Measurements from ENCODE around the gene ABLIM2.

ABLIM2 gene

DNA sequence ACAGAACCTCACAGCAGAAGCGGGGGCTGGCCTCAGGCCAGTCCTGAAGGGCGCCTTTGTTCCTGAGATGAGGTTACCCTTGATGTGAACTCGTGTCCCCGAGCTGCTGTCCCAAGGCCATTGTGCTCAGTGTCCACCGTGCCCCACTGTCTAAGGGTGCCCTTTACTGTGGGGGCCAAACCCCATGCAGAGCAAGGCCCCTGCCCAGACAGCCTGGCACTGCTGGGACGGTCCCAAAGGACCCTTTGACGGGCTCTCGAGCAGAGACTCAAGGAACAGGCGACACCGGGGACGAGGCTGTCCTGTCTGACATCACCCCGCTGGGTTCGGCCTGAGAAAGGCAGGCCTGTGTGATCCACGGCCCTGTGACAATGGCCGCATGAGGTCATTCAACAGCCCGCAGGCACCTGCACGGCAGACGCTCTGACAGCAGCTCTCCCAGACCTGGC lies 100.6 kb downstream of the ABLIM2 start:
- no peaks in the 10 kb centered on the region for H3K27me3 ChIP-seq (ENCODE audit: insufficient read depth, poor library complexity, severe bottlenecking)
- no peak overlapping the region for H3K4me3 ChIP-seq (replicated peaks; ENCODE audit: insufficient read depth, low read length)
- H3K27ac ChIP-seq (replicated peaks) = no peak overlapping the region
- DNase-seq (ENCODE audit: low read depth in 1 of 2, low spot score in 1 of 2) = no peak
- TF ChIP-seq, protein P1, sequence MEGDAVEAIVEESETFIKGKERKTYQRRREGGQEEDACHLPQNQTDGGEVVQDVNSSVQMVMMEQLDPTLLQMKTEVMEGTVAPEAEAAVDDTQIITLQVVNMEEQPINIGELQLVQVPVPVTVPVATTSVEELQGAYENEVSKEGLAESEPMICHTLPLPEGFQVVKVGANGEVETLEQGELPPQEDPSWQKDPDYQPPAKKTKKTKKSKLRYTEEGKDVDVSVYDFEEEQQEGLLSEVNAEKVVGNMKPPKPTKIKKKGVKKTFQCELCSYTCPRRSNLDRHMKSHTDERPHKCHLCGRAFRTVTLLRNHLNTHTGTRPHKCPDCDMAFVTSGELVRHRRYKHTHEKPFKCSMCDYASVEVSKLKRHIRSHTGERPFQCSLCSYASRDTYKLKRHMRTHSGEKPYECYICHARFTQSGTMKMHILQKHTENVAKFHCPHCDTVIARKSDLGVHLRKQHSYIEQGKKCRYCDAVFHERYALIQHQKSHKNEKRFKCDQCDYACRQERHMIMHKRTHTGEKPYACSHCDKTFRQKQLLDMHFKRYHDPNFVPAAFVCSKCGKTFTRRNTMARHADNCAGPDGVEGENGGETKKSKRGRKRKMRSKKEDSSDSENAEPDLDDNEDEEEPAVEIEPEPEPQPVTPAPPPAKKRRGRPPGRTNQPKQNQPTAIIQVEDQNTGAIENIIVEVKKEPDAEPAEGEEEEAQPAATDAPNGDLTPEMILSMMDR (IDR thresholded peaks at IDR 0.05; ENCODE audit: insufficient read depth, low read length) = no peak
- no peak for TF ChIP-seq SPI1 (IDR thresholded peaks at IDR 0.05; ENCODE audit: borderline replicate concordance, low read depth)
- TF ChIP-seq, protein P2, sequence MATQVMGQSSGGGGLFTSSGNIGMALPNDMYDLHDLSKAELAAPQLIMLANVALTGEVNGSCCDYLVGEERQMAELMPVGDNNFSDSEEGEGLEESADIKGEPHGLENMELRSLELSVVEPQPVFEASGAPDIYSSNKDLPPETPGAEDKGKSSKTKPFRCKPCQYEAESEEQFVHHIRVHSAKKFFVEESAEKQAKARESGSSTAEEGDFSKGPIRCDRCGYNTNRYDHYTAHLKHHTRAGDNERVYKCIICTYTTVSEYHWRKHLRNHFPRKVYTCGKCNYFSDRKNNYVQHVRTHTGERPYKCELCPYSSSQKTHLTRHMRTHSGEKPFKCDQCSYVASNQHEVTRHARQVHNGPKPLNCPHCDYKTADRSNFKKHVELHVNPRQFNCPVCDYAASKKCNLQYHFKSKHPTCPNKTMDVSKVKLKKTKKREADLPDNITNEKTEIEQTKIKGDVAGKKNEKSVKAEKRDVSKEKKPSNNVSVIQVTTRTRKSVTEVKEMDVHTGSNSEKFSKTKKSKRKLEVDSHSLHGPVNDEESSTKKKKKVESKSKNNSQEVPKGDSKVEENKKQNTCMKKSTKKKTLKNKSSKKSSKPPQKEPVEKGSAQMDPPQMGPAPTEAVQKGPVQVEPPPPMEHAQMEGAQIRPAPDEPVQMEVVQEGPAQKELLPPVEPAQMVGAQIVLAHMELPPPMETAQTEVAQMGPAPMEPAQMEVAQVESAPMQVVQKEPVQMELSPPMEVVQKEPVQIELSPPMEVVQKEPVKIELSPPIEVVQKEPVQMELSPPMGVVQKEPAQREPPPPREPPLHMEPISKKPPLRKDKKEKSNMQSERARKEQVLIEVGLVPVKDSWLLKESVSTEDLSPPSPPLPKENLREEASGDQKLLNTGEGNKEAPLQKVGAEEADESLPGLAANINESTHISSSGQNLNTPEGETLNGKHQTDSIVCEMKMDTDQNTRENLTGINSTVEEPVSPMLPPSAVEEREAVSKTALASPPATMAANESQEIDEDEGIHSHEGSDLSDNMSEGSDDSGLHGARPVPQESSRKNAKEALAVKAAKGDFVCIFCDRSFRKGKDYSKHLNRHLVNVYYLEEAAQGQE (IDR thresholded peaks at IDR 0.05; ENCODE audit: insufficient replicate concordance, low read depth) = no peak
- TF ChIP-seq GABPA (IDR thresholded peaks at IDR 0.05; ENCODE audit: low read depth) = no peak
- TF ChIP-seq POLR2AphosphoS5 (IDR thresholded peaks at IDR 0.05; ENCODE audit: low read depth) = no peak

DNA sequence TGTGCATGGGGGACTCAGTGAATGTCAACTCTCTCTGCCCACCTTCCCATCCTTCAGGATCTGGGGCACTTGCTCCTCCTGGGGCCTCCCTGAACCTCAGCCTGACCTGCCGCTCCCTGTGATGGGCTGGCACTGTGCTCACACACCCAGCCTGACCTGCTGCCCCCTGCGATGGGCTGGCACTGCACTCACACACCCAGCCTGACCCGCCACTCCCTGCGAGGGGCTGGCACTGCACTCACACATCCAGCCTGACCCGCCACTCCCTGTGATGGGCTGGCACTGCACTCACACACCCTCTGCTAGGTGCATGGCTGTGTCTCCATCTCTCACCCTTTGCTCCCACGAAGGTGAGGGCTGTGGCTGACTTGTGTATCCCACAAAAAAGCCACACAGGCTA lies 103.4 kb downstream of the ABLIM2 start:
- DNase-seq (ENCODE audit: low read depth in 1 of 2, low spot score in 1 of 2) = no peak
- peaks cover 7% of the 10 kb centered on the region for H3K27me3 ChIP-seq (ENCODE audit: insufficient read depth, poor library complexity, severe bottlenecking)
- TF ChIP-seq GABPA (IDR thresholded peaks at IDR 0.05; ENCODE audit: low read depth) (no peak), SPI1 (IDR thresholded peaks at IDR 0.05; ENCODE audit: borderline replicate concordance, low read depth) (no peak), POLR2AphosphoS5 (IDR thresholded peaks at IDR 0.05; ENCODE audit: low read depth) (no peak)
- TF ChIP-seq, protein P1 (IDR thresholded peaks at IDR 0.05; ENCODE audit: insufficient read depth, low read length) = no peak
- TF ChIP-seq, protein P2 (IDR thresholded peaks at IDR 0.05; ENCODE audit: insufficient replicate concordance, low read depth) = no peak
- no peak overlapping the region for H3K4me3 ChIP-seq (replicated peaks; ENCODE audit: insufficient read depth, low read length)
- no peak overlapping the region for H3K27ac ChIP-seq (replicated peaks)

DNA sequence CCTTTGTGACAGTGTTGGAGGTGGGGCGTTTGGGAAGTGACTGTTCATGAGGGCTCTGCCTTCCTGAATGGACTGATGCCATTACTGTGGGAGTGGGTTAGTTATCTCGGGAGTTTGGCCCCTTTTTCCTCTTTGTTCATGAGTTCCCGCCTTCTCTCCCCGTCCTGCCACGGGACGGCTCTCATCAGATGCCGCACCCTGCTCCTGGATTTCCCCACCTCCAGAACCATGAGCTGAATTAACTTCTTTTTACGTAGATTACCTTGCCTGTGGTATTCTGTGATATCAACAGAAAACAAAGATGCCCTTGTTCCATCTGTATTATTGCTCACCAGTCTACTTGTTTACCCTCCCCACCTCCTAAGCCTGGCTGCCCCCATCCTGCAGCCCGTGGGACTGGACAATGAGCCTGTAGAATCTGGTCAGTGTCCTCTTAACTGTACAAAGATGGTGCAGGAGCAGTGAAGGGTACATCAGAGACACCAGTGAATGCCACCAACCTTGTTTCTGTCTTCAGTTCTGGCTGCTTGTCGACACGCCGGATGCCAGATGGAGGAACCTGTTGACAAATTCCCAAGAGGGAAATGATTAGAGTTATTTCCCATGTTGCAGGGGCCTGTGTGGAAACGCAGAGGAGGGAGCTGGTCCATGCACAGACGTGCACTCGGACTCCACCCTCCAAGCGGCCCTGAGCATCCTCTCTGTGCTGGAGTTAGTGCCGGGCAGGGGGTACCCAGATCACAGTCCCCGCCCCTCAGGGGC lies 104.7 kb downstream of the ABLIM2 start:
- no peak for DNase-seq (ENCODE audit: low read depth in 1 of 2, low spot score in 1 of 2)
- TF ChIP-seq, protein P1 (IDR thresholded peaks at IDR 0.05; ENCODE audit: insufficient read depth, low read length) = no peak
- TF ChIP-seq SPI1 (IDR thresholded peaks at IDR 0.05; ENCODE audit: borderline replicate concordance, low read depth) = no peak
- no peak for TF ChIP-seq GABPA (IDR thresholded peaks at IDR 0.05; ENCODE audit: low read depth)
- TF ChIP-seq POLR2AphosphoS5 (IDR thresholded peaks at IDR 0.05; ENCODE audit: low read depth) = no peak
- TF ChIP-seq, protein P2 (IDR thresholded peaks at IDR 0.05; ENCODE audit: insufficient replicate concordance, low read depth) = no peak
- Histone ChIP-seq H3K27ac (replicated peaks) (no peak overlapping the region), H3K27me3 (ENCODE audit: insufficient read depth, poor library complexity, severe bottlenecking) (peaks cover 10% of the 10 kb centered on the region), H3K4me3 (replicated peaks; ENCODE audit: insufficient read depth, low read length) (no peak overlapping the region)
